AG04449 (cell line): ENCODE results near the gene ANKMY1.

Source experiments
- CTCF ChIA-PET: fragments of 350-600 bp; formaldehyde crosslinking; extraction: SDS; loops from one replicate; lab custom pipeline; 2021; ENCODE audit warnings: antibody characterized with exemption; lab: Yijun Ruan, JAX
- POLR2A ChIA-PET: fragments of 400-600, 350-600 bp; formaldehyde crosslinking; extraction: SDS; loops from one replicate; lab custom pipeline; 2020; ENCODE audit warnings: antibody characterized with exemption, inconsistent platforms; lab: Yijun Ruan, JAX
- DNase-seq: peaks from one replicate; pipeline ENCODE4 v3.0.0-alpha.2; 2010; ENCODE audit warnings: low read depth, low spot score
- H3K4me3 ChIP-seq: 2 replicates; pipeline ENCODE4 v1.5.1; 2011; ENCODE audit warnings: low read depth, mild to moderate bottlenecking, control low read depth, low read length
- TF ChIP-seq, protein P1 (sequence below): IDR thresholded peaks from one replicate; pipeline ENCODE4 v1.5.1; 2011; ENCODE audit warnings: mild to moderate bottlenecking, moderate library complexity, low read length, control low read depth, inconsistent platforms; ENCODE audit not compliant: insufficient read depth; ENCODE audit errors: missing control alignments

The ANKMY1 gene

DNA sequence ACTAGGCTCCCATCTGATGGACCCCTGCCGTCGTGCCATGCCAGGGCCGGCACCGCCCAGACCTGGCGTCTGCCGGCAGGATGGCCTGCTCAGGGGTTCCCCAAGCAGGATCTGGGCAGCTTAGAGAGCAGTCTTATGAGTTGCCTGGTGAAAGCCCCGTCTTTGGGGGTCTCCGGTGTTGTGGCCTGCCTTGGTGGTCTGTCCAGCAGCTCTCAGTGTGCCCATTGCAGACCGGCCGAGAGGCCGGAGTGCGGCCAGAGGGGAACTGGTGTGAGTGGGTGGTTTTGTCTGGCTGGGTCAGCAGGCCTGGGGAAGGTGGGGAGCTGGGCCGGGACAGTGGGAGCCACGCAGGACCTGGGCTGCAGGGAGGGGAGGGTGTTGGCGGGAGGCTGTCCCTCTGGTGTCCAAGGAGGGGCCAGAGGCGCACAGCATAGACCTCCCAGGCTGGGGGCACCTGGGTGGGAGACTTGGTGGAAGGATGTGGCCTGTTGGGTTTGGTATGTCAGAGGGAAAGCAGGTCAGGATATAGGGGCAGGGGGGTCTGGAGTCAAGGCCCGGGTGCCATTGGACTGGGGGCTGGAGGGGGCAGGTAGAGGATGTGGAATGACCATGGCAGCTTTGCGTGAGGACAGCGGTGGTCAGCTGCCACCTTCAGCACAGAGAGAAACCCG, 105.9 kb downstream of the ANKMY1 start:
- peak overlapping the region; percentile 54 for H3K4me3 ChIP-seq
- TF ChIP-seq, protein P1, sequence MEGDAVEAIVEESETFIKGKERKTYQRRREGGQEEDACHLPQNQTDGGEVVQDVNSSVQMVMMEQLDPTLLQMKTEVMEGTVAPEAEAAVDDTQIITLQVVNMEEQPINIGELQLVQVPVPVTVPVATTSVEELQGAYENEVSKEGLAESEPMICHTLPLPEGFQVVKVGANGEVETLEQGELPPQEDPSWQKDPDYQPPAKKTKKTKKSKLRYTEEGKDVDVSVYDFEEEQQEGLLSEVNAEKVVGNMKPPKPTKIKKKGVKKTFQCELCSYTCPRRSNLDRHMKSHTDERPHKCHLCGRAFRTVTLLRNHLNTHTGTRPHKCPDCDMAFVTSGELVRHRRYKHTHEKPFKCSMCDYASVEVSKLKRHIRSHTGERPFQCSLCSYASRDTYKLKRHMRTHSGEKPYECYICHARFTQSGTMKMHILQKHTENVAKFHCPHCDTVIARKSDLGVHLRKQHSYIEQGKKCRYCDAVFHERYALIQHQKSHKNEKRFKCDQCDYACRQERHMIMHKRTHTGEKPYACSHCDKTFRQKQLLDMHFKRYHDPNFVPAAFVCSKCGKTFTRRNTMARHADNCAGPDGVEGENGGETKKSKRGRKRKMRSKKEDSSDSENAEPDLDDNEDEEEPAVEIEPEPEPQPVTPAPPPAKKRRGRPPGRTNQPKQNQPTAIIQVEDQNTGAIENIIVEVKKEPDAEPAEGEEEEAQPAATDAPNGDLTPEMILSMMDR, result no peak
- POLR2A ChIA-PET, result no interaction called here
- no peak for DNase-seq
- CTCF ChIA-PET, result interaction anchor here (1.1 to 2.5 kb wide), 3 partner anchors 13 to 301 kb away, joined by 3 to 16 read pairs (median 3); no protein-coding TSS in a partner anchor

DNA sequence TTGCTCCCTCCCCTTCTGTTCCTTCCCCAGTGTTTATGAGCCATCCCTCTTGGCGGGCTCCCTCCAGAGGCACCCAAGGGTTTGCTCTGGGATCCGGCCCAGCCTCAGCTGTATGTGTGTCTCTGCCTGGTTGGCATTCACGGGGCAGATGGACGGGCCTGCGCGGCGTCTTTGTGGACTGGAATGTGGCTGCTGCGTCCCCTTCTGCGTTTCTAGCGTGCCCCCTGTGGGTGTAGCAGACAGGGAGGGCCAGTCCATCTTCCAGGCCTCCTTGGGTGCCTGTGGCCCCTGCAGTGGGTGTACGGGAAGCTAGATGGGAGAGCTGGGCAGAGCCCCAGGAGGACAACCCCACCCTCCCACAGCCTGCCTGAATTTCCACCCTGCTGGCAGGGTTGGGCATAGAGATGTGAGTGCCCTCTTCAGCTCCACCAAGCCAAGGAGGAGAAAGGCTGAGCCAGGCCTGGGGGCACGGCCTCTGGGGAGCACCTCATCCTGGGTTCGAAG, 106.6 kb downstream of the ANKMY1 start:
- ChIA-PET CTCF (interaction anchor here (1.1 to 2.5 kb wide), 3 partner anchors 12 to 300 kb away, joined by 3 to 16 read pairs (median 3); no protein-coding TSS in a partner anchor), POLR2A (no interaction called here)
- DNase-seq, result no peak
- TF ChIP-seq, protein P1, result no peak
- H3K4me3 ChIP-seq, result no peak overlapping the region

DNA sequence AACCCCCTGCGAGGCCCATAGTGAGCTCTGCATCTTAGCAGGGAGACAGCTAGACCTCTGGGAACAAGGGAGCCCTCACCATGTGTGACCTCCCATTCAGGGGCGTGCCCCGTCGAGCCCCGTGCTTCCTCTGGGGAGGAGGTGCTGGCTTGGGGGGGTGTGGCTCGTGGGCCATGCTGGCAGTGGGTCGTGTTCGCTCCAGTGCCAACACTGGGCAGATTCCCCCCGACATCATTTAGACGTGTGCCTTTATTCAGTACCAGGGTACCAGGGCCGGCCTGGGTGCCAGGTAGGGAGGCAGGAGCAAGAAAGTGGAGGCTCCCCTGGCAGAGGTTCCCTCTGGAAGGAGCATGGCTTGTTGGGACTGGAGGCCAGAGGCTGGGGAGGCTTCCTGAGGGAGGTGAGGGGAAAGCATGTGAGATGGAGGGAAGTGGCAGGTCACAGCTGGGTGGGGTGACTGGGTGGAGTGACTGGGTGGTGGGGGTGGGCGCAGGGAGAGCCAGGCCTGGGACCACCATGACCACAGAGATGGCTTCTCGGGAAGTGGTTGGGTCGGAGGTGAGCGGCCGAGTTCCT, 107.2 kb downstream of the ANKMY1 start:
- POLR2A ChIA-PET, result no interaction called here
- CTCF ChIA-PET, result interaction anchor here (1.1 to 2.5 kb wide), 3 partner anchors 11 to 300 kb away, joined by 3 to 16 read pairs (median 7); no protein-coding TSS in a partner anchor

DNA sequence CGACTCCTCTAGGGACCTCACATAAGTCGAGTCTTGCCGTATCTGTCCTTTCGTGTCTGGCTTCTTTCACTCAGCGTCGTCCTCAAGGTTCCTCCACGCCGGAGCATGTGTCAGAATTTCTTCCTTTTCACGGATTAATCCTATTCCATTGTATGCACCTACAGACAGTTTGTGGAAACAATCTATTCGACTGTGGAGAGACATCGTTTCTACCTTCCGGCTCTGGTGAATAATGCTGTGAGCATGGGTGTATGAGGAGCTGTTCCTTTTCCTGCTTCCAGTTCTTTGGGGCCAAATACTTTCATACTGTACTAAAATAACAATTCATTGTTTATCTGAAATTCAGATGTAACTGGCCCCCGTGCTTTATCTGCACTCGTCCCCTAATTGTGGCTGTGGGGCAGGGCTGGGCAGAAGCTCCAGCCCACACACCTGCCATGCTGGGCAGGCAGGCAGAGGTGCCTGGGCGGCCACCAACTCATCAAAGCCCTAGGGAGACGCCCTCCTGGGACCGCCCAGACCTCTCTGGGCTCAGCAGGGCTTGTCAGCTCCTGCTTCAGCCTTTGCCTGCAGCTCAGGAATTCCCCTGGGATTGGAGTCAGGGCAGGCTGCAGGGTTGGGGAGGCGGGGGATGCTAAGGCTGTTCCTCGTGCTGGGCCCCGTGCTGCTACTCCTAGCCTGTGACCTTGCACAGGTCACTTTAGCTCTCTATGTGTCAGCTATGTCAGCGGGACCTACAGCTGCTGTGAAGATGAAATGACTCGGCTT, 107.8 kb downstream of the ANKMY1 start:
- no peak for DNase-seq
- POLR2A ChIA-PET, result no interaction called here
- CTCF ChIA-PET, result interaction anchor here (2.1 to 2.5 kb wide), 2 partner anchors 11 to 217 kb away, joined by 7 to 16 read pairs; no protein-coding TSS in a partner anchor
- TF ChIP-seq, protein P1, result no peak
- no peak overlapping the region for H3K4me3 ChIP-seq

More for the DNA sequence above, 107.2 kb downstream of the ANKMY1 start:
- TF ChIP-seq, protein P1, result no peak
- no peak overlapping the region for H3K4me3 ChIP-seq
- DNase-seq, result no peak

DNA sequence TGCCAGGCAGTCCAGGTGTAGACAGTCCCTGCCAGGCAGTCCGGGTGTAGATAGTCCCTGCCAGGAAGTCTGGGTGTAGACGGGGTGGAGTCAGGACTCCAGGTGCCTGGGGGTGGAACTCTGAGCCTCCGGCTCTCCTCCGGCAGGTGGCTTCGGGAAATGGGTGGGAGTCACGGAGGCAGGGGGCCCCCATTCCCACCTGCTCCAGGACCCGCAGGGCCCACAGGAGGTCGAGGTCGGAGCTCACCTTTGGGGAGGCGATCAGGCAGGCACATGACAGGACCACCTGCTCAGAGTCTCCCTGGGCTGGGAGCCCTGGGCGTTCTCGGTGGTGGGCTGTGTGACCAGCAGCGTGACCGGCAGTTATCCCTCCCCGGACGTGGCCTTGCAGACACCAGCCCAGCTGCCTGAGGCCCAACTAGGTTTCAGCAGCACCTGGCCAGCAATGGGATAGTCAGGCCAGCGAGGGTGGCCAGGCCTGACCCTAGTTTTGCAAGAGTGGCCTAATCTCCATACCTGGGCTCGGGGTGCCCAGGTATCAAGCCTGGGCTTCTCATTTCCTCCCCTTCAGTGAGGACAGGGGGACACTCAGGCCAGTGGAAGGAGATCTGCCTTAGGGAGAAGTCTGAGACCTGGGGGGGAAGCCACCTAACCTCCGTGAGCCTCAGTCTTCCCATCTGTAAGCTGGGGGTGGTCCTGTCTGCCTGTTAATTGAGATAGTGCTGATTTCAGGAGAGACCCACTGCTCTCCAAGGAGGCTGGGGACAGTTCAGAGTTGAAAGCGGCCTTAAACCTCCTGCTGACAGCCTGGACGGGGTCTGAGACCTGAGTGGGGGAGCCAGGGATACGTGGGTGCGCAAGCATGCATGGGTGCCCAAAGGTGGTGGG, 109.2 kb downstream of the ANKMY1 start:
- ChIA-PET POLR2A (no interaction called here), CTCF (interaction anchor here (1.6 to 2.1 kb wide), 2 partner anchors 9 to 12 kb away, joined by 5 to 7 read pairs; no protein-coding TSS in a partner anchor)
- no peak for DNase-seq
- TF ChIP-seq, protein P1, result no peak
- no peak overlapping the region for H3K4me3 ChIP-seq
